AG09319 (cell line): ENCODE data around the gene NATD1.
"Not testable (repeated sequence)": the region's sequence is repeated elsewhere in the genome, so short reads cannot be mapped to it uniquely, and the experiment has no call there.

Source experiments
- DNase-seq: peaks from one replicate; pipeline ENCODE4 v3.0.0-alpha.2; 2010; ENCODE audit warnings: low read depth; ENCODE audit errors: extremely low read depth
- TF ChIP-seq, protein P1 (sequence below): IDR thresholded peaks from 2 replicates; pipeline ENCODE4 v1.5.1; 2011; ENCODE audit warnings: low read depth, mild to moderate bottlenecking, inconsistent platforms, low read length, moderate library complexity

Gene NATD1

DNA sequence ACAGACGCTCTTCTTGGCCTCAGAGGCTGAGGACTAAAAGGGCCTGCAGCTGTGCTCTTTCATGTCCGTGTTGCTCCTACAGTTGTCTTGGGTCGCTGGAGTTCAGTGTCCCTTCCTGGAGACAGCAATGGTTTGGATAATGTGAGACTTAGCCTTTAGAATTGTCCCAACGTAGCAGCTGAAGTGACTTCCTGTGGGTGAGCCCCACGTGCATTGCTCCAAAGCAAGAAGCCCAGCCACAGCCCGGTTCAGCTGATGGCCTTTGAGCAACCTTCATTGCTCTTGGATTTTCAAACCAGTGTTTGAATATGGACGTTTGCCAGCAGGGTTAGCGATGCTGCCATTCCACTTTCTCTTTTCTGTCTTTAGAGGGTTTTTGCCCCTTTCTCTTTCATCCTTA lies 59.0 kb downstream of the NATD1 start:
- TF ChIP-seq, protein P1, sequence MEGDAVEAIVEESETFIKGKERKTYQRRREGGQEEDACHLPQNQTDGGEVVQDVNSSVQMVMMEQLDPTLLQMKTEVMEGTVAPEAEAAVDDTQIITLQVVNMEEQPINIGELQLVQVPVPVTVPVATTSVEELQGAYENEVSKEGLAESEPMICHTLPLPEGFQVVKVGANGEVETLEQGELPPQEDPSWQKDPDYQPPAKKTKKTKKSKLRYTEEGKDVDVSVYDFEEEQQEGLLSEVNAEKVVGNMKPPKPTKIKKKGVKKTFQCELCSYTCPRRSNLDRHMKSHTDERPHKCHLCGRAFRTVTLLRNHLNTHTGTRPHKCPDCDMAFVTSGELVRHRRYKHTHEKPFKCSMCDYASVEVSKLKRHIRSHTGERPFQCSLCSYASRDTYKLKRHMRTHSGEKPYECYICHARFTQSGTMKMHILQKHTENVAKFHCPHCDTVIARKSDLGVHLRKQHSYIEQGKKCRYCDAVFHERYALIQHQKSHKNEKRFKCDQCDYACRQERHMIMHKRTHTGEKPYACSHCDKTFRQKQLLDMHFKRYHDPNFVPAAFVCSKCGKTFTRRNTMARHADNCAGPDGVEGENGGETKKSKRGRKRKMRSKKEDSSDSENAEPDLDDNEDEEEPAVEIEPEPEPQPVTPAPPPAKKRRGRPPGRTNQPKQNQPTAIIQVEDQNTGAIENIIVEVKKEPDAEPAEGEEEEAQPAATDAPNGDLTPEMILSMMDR: no peak
- no peak for DNase-seq

DNA sequence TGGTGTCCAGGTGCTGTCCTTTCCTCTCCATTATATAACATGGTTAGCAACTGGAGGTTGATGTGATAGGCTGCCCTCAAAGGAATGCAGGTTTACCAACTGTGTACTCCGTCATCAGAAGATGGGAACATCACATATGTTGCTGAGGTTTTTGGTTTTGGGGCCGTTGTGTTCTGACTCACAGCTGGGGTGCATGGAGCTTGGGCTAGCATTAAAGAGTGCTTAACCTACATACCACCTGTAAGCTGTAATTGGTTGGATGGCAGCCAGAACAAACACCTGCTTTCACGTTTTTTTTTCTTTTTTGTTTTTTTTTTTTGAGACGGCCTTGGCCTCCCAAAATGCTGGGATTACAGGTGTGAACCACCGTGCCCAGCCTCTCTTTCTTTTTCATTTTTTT lies 60.2 kb downstream of the NATD1 start:
- TF ChIP-seq, protein P1: no peak
- DNase-seq: no peak

DNA sequence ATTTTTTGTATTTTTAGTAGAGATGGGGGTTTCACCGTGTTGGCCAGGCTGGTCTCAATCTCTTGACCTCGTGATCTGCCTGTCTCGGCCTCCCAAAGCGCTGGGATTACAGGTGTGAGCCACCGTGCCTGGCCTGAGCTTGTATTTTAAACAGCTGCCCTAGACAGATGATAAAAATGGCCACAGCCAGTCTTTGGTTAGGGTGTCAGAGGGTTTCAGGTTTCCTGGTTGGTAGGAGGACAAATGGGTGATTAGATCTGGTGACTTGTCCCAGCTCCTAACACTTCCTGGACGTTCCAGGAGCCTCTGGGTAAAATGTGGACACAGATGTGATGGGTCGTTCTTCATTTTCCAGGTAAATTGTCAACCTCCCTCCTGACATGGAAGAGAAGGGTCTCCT lies 60.8 kb downstream of the NATD1 start:
- not testable (repeated sequence) for DNase-seq

DNA sequence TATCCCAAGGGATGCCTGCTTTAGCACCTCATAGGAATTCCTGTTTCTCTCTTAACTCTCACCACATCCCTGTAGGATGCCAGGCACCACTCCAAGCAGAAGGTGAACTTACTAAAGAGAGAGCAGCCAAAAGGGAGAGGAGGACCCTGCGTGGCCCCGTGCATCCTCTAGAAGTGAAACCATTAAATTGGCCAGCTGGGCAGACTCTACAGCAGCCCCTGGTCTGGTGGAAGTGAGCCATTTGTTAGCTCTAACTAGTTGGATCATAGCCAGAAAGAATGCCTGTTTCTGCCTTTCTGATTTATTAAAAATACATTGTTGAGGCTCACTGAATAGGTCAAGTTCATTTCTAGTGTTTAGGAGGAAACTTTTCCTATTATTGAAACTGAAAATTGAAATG lies 61.5 kb downstream of the NATD1 start:
- no peak for DNase-seq

DNA sequence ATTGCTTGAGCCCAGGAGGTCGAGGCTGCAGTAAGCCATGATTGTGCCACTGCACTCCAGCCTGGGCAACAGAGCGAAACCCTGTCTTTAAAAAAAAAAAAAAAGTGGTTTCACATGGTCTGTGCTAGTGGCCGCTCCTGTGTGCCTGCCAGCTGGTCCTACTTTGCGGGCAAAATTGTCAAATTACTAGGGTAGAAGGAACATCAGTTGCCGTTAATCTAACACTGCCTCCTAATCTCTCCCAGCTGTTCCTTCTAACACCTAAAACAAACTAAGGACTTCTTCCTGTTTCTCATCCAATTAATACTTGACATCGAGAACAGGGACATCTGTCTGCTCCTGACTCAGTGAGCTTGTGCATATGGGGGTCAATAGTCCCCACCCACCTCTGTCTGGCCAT lies 63.1 kb downstream of the NATD1 start:
- TF ChIP-seq, protein P1: no peak
- DNase-seq: no peak

More for the DNA sequence above, 61.5 kb downstream of the NATD1 start:
- TF ChIP-seq, protein P1: no peak

DNA sequence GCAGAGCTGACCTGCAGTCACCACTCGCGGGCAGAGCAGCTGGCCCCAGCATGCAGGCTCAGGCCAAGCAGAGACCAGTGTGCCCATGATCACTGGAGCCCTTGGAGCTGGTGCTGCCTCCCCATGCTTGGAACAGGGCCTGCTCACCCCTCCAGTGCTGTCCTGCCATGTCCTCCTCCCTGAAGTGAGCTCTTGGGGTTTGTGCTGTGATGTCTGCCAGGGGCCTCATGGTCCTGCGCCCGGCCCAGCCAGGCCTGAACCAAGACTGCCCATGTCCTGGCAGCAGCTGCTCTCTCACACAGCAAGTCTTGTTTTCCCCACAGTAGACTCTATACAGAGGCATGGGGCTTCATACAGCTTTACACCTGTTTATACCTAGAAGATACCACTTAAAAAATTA lies 63.8 kb downstream of the NATD1 start:
- no peak for DNase-seq
- TF ChIP-seq, protein P1: no peak
